ENCODE data around the gene TLR7. TPM values are rescaled to one million over a fixed set of nuclear protein-coding genes. Genes with fewer than 3 reads are reported as not detected.

The TLR7 gene
- total RNA-seq, 1 experiment from 2014 or later, result under 0.01 TPM

DNA sequence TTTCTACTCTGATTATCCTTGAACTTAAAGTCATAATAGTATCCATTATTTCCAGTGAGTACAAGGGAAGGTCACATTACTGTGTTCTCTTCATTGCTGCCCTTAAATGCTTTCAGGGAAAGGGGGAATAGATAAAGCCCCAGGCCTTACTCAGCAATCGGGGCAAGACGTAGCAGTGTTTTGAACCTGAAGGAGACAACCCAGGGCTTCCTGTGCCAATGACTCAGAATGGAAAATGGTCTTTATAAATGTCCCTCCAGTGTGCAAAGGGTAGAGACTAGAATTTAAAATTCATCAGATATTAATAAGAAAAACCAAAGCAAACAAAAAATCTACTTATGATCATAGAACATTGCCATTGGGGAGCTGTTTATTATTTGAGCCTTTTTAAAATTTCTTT lies 63.3 kb downstream of the TLR7 start:
- DNase-seq (ENCODE audit: low read depth), result no peak

DNA sequence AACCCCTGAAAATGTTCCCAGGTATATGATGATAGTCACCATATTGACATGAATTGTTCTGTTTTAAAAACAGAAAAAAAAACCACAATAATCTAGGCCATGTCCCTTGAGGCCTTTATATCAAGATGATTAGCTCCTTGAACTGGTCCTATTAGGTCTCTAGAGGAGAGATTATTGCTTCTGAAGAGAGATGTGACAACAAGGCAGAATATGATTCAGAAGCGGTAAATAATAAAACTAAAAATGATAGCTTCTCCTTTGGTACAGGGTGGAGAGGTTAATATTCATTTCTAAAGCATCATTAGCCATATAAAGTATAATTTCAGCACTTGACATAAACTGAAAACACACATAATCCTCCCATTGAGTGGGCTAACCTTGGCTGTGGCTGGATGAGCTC lies 65.4 kb downstream of the TLR7 start:
- DNase-seq (ENCODE audit: low read depth), result no peak

DNA sequence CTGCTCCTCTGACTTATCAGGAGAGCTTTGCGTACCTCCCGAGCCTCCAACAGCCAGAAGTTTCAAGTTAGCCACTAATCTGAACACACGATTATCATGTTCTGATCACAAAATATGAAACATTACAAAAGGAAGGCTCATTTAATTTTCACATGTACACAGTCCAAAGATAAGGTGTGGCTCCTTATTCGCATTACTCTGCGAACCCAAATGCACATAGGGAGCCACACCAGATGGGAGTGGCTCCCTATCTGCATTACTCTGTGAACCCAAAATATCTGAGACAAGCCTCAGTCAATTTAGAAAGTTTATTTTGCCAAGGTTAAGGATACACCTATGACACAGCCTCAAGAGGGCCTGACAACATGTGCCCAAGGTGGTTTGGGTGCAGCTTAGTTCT lies 68.0 kb downstream of the TLR7 start:
- no peak for DNase-seq (ENCODE audit: low read depth)

DNA sequence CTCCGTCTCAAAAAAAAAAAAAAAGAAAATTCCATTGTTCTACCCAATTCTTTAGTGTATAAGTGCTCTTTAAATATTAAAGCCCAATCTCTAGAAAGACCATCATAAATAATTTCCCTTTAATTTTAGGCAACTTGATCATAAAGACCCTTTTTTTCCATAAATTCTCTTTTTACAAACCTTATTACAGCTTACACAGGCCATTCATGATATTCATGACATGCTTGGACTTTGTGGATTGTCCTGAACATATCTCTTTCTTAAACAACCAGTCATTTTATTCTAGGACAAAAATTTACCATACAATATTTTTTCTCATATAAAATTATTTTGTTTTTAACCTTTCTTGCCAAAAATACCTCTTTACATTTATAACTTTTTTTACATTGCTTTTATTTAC lies 70.1 kb downstream of the TLR7 start:
- no peak for DNase-seq (ENCODE audit: low read depth)

Other genes with a start within 250 kb of the TLR7 start
- gene PRPS2, start 75.7 kb upstream of the TLR7 start, total RNA-seq (2014; rRNA removed), result 39.6 and 44.4 TPM in 2 replicates
- gene TLR8, start 39.5 kb downstream of the TLR7 start, total RNA-seq (2014; rRNA removed), result not detected in 2 replicates
- 5,577 and 7,816 TPM in 2 replicates for gene TMSB4X, start 108.0 kb downstream of the TLR7 start, total RNA-seq (2014; rRNA removed)
- gene FAM9C, start 177.5 kb downstream of the TLR7 start, total RNA-seq (2014; rRNA removed), result not detected in 2 replicates